GM04504 (cell line): ENCODE results near the gene MT1A.

ENCODE experiments used
- DNase-seq: peaks from one replicate; pipeline ENCODE4 v3.0.0-alpha.2; 2012; ENCODE audit warnings: low read depth

Gene MT1A

DNA sequence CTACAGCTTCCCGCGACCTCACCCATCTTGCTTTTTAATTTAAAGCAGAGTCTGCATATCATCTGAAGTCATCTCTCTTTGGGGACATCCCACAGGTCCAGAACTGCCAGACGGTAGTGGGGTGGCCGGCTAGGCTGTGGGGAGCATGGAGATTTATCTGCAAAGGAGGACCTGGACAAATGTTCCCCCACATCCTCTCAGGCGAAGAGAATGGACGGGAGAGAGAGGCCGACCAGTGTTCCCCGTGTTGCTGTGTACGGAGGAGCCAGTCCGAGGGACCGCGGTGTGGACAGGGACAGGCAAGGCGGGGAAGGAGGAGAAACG is 6.7 kb upstream of the MT1A start:
- no peak for DNase-seq

DNA sequence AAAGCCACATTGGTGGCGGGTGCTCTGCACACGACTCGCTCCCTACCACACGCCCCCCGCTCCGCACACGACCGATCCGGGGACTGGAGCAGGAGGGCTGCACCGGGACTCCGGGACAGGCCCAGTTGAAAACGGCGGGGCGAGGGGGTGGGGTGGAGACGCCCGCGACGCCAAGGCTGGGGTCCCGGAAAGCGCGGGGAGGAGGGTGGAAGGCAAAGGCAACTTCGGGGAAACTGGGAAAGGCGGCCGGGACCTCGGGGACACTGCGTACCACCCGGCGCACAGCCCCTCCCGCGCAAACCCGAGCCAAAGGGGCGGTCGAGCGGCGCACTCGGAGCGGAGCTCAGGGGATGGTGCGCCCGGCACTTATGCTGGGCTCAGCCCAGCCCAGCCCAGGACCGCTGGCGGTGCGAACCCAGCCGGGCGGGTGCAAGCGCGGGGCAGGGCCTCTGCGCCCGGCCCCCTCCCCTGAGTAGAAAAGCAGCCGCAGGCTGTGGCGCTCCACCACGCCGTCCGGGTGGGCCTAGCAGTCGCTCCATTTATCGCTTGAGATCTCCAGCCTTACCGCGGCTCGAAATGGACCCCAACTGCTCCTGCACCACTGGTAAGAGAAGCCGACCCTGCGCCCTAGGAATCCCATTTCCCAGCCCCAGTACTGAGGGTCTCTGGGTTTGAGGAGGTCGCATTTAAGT is 6.2 kb upstream of the MT1A start, which contains the start of gene MT1M:
Gene MT1M, plus strand, starts transcription at position 504 of the 692 bp plus-strand sequence. Its CDS starts 73 bp downstream, at position 577.
- no peak for DNase-seq

DNA sequence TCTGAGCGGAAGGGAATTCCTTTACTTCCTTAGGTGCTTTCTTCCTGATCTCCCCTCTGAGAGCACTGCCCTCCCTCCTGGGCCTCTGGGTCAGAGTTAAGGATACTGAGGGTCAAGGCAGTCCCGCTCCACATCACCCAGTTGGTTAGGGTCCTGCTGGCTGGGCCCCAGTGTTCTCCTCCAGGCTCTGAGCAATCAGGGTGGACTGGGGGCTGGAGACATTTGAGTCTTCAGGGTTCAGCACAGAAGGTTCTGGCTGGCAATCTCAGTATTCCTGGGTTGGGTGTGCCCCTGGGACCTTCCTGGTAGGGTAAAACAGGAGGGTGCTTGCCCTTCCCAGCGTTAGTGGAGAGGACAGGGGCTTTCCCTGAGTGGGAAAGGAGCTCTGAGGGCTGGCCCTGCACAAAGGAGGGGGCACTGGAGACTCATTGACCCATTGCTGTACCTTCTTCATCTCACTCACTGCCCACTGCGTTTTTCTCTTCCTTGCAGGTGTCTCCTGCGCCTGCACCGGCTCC is 5.6 kb upstream of the MT1A start:
- no peak for DNase-seq

DNA sequence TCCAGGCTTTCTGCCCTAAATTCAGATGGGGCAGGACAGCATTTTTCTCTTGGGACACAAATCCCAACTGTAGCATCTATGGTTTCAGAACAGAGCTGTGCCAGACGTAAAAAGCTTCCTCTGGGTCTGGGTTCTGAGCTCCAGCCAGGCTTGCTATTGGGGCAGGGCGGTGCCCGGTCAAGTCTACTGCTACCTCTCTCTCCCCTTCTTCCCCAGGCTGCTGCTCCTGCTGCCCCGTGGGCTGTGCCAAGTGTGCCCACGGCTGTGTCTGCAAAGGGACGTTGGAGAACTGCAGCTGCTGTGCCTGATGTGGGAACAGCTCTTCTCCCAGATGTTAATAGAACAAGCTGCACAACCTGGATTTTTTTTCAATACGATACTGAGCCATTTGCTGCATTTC is 4.9 kb upstream of the MT1A start:
- no peak for DNase-seq

DNA sequence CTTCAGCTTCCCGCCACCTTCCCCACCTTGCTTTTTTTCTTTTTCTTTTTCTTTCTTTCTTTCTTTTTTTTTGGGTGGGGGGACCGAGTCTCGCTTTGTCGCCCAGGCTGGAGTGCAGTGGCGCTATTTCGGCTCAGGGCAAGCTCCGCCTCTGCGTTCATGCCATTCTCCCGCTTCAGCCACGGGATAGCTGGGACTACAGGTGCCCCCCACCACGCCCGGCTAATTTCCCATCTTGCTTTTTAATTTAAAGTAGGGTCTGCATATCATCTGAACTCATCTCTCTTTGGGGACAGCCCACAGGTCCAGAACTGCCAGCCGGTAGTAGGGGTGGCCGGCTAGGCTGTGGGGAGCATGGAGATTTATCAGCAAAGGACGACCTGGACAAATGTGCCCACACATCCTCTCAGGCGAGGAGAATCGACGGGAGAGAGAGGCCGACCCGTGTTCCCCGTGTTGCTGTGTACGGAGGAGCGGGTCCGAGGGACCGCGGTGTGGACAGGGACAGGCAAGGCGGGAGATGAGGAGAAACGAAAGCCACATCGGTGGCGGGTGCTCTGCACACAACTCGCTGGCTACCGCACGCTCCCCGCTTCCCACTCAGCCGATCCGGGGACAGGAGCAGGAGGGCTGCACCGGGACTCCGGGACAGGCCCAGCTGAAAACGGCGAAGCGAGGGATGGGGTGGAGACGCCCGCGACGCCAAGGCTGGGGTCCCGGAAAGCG is 3.6 kb upstream of the MT1A start:
- no peak for DNase-seq

DNA sequence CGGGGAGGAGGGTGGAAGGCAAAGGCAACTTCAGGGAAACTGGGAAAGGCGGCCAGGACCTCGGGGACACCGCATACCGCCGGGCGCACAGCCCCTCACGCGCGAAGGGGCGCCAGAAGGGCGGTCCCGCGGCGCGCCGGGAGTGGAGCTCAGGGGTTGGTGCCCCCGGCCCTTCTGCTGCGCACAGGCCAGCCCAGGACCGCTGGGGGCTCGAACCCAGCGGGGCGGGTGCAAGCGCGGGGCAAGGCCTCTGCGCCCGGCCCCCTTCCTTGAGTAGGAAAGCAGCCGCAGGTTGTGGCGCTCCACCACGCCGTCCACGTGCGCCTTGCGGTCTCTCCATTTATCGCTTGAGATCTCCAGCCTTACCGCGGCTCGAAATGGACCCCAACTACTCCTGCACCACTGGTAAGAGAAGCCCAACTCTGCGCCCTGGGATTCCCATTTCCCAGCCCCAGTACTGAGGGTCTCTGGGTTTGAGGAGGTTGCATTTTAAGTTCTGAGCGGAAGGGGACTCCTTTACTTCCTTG is 3.0 kb upstream of the MT1A start:
- DNase-seq: no peak

DNA sequence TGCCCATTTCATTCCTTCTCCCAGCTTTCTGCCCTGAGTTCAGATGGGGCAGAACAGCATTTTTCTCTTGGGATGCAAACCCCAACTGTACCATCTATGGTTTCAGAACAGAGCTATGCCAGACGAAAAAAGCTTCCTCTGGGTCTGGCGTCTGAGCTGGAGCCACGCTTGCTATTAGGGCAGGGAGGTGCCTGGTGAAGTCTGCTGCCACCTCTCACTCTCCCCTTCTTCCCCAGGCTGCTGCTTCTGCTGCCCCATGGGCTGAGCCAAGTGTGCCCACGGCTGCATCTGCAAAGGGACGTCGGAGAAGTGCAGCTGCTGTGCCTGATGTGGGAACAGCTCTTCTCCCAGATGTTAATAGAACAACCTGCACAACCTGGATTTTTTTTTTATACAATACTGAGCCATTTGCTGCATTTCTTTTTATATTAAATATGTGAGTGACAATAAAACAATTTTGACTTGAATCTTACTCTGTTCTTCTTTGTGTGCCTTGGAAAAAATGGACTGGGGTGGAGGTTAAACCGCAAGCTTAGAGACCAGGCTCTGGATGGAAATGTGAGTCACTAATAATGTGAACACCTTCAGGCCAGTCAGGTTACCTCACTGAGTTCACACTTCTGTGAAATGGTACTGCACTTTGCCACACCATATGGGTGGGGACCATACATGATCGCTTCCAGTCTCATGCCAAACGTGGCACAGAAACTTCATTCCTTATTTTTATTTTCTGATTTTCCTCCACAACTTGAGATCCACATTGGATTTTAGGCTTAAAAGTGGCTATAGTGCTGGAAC is 1.7 kb upstream of the MT1A start:
- no peak for DNase-seq

DNA sequence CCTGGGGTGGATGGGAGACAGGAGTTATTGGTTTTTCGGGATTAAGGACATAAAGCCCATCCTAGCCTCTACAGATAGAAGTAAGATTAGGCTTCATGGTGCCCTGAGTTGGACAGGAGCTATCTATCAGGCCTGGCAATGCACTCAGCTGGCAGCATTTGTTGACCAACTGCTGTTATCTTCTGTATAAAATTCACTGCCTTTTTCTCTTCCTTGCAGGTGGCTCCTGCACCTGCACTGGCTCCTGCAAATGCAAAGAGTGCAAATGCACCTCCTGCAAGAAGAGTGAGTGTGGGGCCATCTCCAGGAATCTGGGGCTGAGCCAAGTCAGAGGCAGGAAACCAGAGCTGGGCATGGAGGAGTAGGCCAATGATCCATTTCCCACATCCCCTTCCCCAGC is 579 bp downstream of the MT1A start:
- no peak for DNase-seq

DNA sequence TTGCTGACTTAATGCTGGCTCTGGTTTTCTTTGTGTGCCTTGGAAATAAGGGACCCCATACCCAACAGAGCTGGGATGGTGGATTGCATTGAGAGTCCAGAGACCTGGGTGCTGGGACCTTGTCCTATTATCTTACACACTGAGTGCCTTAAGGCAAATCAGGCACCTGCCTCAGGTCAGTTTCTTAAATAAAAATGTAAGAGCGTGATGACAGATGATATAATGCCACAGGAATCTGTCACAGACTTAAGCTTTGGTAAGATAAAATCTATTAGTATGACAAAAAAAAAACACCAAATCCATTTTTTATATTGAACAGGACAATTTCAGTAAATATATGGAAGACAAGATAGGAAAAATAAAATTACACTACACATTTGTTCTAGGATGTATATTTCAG is 1.6 kb downstream of the MT1A start:
- DNase-seq: no peak

DNA sequence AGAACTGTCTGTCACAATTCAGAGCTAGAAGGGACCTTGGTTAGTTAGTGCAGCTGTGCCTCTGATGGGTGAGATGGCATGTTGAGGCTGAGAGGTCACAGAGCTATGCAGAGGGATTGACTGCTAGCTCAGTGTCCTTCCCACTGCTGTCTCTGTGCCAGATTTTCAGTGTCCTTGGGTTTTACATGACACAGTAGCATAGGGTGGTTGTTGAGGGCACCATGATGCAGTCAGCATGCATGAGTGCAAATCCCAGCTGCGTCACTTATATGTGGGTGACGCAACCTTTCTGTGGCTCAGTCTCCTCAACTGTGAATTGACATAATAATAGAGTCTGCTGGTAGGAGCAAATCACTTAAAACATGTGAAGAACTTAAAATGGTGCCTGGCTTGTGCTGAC is 2.7 kb downstream of the MT1A start:
- no peak for DNase-seq

DNA sequence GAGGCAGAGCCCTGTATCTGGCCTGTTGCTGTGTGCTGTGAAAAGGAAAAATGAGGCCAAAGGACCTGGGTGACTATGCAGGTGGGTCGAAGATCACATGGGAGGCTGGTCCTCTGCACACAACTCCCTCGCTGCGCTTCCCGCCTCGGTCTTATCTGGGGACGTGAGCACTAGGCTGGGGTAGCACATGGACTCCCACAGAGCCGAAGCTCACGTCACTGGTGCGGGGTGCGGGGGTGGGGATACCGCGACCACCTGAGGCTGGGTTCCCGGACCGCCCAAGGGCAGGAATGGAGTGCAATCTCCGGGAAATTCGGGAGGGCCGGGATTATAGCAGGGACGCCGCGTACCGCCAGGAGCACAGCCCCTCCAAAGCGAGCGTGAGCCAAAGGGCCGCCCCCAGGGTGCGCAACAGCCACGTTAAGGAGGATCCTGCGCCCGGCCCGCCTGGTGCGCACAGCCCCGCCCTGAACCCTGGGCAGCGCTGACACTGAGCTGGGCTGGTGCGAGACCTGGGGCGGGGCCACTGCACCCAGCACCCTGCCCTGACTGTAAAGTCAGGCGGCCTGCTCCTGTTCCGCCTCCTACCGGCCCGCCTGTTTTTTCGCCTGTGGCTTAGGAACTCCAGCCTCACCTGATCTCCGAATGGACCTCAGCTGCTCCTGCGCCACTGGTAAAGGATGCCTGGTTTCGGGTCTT is 4.8 kb downstream of the MT1A start:
- DNase-seq: no peak

DNA sequence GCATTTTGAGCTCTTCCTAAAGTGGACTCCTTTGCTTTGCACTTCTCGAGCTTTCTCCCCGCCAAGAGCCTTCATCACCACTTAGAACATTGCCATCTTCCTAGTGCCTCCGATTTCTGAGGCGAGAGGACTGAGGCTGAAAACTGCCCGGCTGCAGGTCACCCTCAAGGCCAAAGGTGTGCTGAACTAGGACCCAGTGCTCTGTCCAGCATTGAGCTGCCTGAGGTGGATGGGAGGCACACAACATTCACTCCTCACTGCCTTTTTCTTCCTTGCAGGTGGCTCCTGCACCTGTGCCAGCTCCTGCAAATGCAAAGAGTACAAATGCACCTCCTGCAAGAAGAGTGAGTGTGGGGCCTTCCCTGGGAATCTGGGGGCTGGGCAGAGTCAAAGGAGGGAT is 5.4 kb downstream of the MT1A start:
- DNase-seq: no peak

DNA sequence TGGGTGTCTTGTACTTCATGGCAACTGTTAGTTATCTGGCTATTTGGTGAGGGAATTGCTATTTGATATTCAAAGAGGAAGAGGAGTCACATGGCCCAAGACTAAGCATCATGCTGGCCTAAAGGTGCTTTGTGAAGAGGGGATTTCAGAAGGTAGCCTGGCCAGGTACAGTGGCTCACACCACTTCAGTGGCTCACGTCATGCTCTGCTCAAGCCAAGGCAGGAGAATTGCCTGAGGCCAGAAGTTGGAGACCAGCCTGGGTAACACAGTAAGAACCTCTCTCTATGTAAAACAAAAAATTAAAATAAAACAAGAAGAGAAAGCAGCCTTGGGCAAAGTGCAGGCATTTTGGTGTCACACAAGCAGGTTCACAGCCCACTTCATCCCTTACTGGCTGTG is 6.8 kb downstream of the MT1A start:
- no peak for DNase-seq

DNA sequence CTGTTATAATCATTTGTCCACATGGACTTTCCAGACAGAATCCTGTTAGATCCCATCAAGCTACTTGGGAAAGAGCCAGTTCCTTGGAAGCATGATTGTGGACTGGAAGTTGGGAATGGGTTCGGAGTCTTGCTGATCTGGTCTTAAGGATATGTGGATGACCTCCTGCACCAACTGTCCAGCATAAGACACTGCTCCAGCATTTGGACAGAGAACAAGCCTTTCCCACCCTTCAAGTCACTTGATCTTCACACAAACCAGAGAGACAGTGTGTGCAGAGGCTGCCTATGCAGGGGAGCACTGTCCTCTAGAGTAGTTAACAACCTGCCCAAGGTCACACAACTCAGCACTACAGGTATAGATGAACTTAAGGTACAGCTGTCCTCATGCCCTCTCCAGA is 7.4 kb downstream of the MT1A start:
- no peak for DNase-seq

DNA sequence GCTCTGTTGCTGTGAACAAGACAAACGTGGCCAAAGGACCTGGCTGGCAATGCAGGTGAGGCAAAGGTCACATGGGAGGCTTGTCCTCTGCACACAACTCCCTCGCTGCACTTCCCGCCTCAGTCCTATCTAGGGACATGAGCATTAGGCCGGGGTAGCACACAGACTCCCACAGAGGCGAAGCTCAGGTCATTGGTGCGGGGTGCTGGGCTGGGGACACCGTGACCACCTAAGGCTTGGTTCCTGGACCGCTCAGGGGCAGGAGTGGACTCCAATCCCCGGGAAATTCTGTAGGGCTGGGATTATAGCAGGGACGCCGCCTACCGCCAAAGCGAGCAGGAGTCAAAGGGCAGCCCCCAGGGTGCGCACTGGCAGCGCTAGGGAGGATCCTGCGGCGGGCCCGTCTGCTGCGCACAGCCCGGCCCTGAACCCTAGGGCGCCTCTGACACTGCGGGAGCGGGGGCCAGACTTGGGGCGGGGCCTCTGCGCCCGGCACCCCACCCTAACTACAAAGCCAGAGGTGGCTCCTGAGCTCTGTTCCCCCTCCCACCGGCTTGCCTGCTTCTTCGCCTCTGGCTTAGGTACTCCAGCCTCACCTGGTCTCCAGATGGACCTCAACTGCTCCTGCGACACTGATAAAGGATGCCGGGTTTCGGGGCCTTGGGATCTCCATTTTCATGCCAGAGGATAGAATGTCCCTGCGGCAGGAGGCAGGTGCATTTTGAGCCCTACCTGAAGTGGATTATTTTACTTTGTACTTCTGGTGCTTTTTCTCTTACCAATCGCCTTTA is 9.4 kb downstream of the MT1A start:
- DNase-seq: no peak

DNA sequence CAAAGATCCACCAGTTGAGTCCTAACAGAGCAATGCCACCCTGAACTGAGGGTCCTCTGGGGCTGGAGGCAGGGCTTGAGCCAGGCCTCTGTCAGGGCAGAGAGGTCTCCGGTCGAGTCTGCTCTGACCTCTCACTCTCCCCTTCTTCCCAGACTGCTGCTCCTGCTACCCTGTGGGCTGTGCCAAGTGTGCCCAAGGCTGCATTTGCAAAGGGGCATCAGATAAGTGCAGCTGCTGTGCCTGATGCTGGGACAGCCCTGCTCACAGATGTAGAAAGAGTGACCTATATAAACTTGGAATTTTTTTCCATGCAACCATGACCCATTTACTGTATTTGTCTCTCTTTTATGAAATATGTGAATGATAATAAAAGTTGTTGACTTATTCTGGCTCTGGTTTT is 10.8 kb downstream of the MT1A start:
- DNase-seq: no peak

DNA sequence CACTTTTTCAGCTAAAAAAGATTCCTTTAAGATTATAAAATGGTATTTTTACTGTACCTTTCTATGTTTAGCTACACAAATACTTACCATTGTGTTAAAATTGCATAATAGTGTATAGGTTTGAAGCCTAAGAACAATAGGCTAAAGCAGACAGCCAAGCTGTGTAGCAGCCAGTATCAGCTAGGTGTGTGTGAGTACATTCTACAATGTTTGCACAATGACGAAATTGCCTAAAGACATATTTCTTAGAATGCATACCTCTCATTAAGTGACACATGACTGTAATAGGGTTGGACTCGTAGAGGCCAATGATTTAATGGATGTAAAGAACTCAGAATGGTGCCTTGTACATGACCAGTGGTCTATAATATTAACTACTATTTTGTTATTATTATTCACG is 11.4 kb downstream of the MT1A start:
- DNase-seq: no peak

DNA sequence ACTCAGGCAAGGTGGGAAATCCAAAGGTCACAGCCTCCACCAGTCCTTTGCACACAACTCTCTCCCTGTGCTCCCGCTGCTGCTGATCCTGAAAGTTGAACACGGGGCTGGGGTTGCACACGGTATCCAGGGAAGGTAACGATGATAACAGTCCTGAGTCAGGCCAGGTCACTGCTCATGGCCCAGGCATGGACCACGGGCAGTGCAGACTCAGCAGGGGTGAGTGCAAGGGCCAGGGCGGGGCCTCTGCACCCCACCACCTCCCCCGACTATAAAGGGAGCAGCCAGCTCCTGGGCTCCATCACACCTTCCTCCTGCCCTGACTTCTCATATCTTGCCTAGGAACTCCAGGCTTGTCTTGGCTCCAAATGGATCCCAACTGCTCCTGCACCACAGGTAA is 13.1 kb downstream of the MT1A start, which contains the start of gene MT1B:
Gene MT1B, plus strand, starts transcription at position 301 of the 400 bp plus-strand sequence. Its CDS starts 68 bp downstream, at position 369.
- DNase-seq: no peak

DNA sequence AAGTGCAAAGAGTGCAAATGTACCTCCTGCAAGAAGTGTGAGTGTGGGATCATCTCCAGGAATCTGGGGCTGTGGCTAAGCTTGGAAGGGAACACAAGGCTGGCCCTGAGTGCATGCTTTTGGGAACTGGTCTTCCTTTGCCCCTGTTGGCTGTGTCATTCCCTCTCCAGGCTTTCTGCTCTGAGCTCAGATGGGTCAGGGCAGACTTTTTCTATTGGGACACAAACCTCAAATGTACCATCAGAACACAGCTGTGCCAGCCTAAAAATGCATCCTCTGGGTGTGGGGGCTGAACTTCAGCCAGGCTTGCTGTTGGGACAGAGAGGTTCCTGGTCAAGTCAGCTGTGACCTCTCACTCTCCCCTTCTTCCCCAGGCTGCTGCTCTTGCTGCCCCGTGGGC is 14.1 kb downstream of the MT1A start:
- no peak for DNase-seq

DNA sequence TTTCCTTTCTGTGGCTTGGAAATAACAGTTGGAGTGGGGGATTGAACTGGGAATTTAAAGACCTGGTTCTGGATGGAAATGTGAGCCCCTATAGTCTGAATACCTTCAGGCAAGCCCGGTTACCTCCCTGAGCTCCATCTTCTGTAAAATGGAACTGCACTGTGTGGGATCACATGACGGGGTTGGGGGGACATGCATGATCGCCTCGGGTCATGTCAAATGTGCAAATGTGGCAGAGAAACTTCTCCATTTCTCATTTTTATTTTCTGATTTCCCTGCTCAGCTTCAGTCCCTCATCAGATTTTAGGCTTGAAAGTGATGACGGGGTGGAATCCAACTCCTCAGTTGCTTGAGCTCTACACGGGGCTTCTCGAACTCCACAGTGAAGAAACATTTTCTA is 14.8 kb downstream of the MT1A start:
- no peak for DNase-seq
